HL-60 (cell line): ENCODE results near the gene MTCH2.

Experiments
- GABPA ChIP-seq: IDR thresholded peaks from 2 replicates; pipeline ENCODE4 v1.6.1; 2012; ENCODE audit warnings: low read depth
- POLR2AphosphoS5 ChIP-seq: IDR thresholded peaks from 2 replicates; pipeline ENCODE4 v1.6.1; 2012; ENCODE audit warnings: low read depth
- REST ChIP-seq: IDR thresholded peaks from 2 replicates; pipeline ENCODE4 v1.6.1; 2012; ENCODE audit warnings: low read depth; ENCODE audit not compliant: insufficient replicate concordance
- TF ChIP-seq, protein P1 (sequence below): IDR thresholded peaks from one replicate; pipeline ENCODE4 v1.5.1; 2011; ENCODE audit warnings: low read length, control low read depth, inconsistent platforms; ENCODE audit not compliant: insufficient read depth

DNA sequence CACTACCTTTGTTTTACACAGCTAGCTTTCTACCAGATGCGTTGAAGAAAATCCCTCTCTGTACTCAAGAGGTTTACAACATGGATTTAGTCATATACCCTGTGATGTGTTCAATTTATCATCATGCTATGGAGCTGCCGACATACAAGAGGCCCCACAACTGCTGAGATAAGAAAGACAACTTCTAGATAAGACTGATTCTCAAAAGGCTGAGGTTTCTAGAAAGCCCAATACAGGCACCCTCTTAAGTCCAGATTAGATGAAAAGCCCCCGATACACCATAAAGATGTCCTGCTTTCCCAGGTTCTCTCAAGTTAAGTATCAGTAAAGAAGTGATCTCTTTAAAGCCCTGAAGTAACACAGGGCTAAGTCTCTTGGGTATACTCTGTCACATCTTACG, 14.3 kb downstream of the MTCH2 start:
- TF ChIP-seq, protein P1, sequence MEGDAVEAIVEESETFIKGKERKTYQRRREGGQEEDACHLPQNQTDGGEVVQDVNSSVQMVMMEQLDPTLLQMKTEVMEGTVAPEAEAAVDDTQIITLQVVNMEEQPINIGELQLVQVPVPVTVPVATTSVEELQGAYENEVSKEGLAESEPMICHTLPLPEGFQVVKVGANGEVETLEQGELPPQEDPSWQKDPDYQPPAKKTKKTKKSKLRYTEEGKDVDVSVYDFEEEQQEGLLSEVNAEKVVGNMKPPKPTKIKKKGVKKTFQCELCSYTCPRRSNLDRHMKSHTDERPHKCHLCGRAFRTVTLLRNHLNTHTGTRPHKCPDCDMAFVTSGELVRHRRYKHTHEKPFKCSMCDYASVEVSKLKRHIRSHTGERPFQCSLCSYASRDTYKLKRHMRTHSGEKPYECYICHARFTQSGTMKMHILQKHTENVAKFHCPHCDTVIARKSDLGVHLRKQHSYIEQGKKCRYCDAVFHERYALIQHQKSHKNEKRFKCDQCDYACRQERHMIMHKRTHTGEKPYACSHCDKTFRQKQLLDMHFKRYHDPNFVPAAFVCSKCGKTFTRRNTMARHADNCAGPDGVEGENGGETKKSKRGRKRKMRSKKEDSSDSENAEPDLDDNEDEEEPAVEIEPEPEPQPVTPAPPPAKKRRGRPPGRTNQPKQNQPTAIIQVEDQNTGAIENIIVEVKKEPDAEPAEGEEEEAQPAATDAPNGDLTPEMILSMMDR = no peak
- TF ChIP-seq POLR2AphosphoS5 (no peak), GABPA (no peak), REST (no peak)
